Measurements from ENCODE around the gene WASF2.

DNA sequence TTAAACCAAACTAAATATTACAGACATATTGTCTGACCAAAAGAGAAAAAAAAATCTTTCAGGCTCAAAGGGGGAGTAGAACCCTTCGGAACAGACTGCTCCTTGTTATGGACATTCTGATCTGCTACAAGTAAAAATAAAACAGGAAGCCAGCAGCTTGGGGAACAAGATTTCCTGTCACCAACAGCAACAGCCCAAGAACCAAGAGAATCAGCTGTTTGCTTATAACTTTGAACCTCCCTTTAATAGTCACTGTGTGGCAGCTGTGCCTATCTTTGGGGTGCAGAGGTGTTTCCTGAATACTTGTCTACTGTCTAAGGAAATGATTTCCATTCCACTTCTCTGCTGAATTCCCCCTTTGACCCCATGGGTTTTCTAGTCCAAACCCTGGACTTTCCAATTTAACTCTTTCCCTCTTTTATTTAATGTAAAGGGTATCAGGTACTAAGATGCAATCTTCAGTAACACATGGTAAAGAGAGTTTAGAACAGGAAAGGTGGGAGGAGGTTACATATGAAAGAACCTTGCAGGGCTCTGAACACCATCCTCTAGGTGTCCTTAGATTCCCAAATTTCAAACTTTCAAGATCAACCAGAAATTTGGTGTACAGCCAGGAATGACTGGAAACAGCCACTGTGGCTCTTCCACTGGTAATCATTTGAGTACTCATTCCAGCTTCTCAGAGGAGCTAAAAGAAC, 58.9 kb downstream of the WASF2 start:
- TF ChIP-seq, protein P1, sequence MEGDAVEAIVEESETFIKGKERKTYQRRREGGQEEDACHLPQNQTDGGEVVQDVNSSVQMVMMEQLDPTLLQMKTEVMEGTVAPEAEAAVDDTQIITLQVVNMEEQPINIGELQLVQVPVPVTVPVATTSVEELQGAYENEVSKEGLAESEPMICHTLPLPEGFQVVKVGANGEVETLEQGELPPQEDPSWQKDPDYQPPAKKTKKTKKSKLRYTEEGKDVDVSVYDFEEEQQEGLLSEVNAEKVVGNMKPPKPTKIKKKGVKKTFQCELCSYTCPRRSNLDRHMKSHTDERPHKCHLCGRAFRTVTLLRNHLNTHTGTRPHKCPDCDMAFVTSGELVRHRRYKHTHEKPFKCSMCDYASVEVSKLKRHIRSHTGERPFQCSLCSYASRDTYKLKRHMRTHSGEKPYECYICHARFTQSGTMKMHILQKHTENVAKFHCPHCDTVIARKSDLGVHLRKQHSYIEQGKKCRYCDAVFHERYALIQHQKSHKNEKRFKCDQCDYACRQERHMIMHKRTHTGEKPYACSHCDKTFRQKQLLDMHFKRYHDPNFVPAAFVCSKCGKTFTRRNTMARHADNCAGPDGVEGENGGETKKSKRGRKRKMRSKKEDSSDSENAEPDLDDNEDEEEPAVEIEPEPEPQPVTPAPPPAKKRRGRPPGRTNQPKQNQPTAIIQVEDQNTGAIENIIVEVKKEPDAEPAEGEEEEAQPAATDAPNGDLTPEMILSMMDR (IDR thresholded peaks at IDR 0.05; ENCODE audit: insufficient read depth, low read length): no peak
- TF ChIP-seq POLR2AphosphoS5 (IDR thresholded peaks at IDR 0.05; ENCODE audit: low read depth) (no peak), GABPA (IDR thresholded peaks at IDR 0.05; ENCODE audit: low read depth) (no peak)
- TF ChIP-seq, protein P2, sequence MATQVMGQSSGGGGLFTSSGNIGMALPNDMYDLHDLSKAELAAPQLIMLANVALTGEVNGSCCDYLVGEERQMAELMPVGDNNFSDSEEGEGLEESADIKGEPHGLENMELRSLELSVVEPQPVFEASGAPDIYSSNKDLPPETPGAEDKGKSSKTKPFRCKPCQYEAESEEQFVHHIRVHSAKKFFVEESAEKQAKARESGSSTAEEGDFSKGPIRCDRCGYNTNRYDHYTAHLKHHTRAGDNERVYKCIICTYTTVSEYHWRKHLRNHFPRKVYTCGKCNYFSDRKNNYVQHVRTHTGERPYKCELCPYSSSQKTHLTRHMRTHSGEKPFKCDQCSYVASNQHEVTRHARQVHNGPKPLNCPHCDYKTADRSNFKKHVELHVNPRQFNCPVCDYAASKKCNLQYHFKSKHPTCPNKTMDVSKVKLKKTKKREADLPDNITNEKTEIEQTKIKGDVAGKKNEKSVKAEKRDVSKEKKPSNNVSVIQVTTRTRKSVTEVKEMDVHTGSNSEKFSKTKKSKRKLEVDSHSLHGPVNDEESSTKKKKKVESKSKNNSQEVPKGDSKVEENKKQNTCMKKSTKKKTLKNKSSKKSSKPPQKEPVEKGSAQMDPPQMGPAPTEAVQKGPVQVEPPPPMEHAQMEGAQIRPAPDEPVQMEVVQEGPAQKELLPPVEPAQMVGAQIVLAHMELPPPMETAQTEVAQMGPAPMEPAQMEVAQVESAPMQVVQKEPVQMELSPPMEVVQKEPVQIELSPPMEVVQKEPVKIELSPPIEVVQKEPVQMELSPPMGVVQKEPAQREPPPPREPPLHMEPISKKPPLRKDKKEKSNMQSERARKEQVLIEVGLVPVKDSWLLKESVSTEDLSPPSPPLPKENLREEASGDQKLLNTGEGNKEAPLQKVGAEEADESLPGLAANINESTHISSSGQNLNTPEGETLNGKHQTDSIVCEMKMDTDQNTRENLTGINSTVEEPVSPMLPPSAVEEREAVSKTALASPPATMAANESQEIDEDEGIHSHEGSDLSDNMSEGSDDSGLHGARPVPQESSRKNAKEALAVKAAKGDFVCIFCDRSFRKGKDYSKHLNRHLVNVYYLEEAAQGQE (IDR thresholded peaks at IDR 0.05; ENCODE audit: insufficient replicate concordance, low read depth): no peak
